Stimulated activated CD4-positive, alpha-beta T cell treated with anti-CD3 and anti-CD28 coated beads, TNF-alpha, amount 100 ng/mL, for 1 hour (primary cell): ENCODE data around the gene PIP4P1.

Experiments used
- DNase-seq, 3 donors: peaks; one replicate each; pipeline ENCODE4 v3.0.0-alpha.2; 2020; ENCODE audit warnings: low read depth in 3 of 3, low spot score in 1 of 3

PIP4P1 gene

DNA sequence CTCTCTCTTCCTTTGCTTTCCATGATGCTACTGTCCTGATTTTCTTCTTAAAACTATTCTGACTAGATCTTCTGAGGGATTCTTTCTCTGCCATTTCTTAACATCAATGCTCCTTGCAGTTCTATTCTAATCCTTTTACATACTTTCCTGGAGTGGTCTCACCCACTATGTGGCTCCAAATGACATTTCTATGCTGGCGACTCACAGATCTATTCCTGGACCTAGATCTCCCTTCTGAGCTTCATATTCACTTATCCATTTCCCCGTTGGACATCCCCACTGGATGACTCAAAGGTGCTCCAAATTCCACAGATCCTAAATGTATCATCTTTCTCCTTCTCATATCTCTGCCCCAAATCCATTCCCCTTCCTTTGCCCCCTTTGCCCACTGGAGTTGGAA is 52.0 kb downstream of the PIP4P1 start:
- no peak for DNase-seq
